Measurements from ENCODE around the gene UBE2G2. TPM values are rescaled to one million over a fixed set of nuclear protein-coding genes. Genes with fewer than 3 reads are reported as not detected.

Gene UBE2G2
- total and polyA plus RNA-seq, 2 of the 4 experiments (the other 2 are of a cell fraction): 65.4 to 91.7 TPM

GRCh38 chr21:44759628-44760285, 41.9 kb downstream of the UBE2G2 start:
- H4K91ac ChIP-seq (ENCODE audit: insufficient read depth, low read depth, low read length): no peak overlapping the region
- H3K4me2 ChIP-seq (ENCODE audit: low read depth, low read length): no peak overlapping the region
- no peaks in the 10 kb centered on the region for H3K36me3 ChIP-seq (ENCODE audit: control insufficient read depth, insufficient read depth, low read length)
- dilution Hi-C loops (cut with HindIII; ENCODE audit: low sequenced_read_pairs, unreplicated experiment): no loop called here
- no peak overlapping the region for H3K56ac ChIP-seq (ENCODE audit: extremely low read depth, insufficient read depth, low read length)
- ATAC-seq (ENCODE audit: low read depth): no peak
- DNase-seq: no peak
- H2BK120ac ChIP-seq (ENCODE audit: low read depth, low read length): no peak overlapping the region
- no peak overlapping the region for H2BK15ac ChIP-seq (ENCODE audit: low read depth, low read length)
- H2AK9ac ChIP-seq (replicated peaks; ENCODE audit: low read depth, low read length, poor library complexity): no peak overlapping the region
- WGBS, 2 experiments (ENCODE audit: extremely low coverage in 2 of 2, insufficient read length in 1 of 2): 86% methylated on average over 11 of the region's 22 CpGs; no CpG with 5 or more reads in 1 of the 2 experiments
- in situ Hi-C loops (cut with MboI; ENCODE audit: low sequenced_read_pairs): no loop called here
- ChIA-PET POLR2A (ENCODE audit: unreplicated experiment) (no interaction called here), CTCF (interaction anchor here (0.7 kb wide), 1 partner anchor 118 kb away, joined by 3 read pairs; no protein-coding TSS in a partner anchor)
- no TSS peak for BruUV-seq (replicated peaks)
- H3K14ac ChIP-seq (replicated peaks; ENCODE audit: low read depth, low read length): no peak overlapping the region
- H3K4me3 ChIP-seq (ENCODE audit: insufficient read depth, low read depth, low read length): no peak overlapping the region
- peaks cover 3% of the 10 kb centered on the region; the same call in 1 of the 2 replicates for H3K27me3 ChIP-seq (ENCODE audit: control insufficient read depth, insufficient read depth, low read length)
- H3K23ac ChIP-seq (ENCODE audit: low read depth, low read length): no peak overlapping the region
- no peak overlapping the region for H4K8ac ChIP-seq (ENCODE audit: low read depth in 2 of 2, low read length in 2 of 2)
- H2BK5ac ChIP-seq (ENCODE audit: low read depth, low read length, poor library complexity, severe bottlenecking): no peak overlapping the region
- no peaks in the 10 kb centered on the region for H3K9me1 ChIP-seq (ENCODE audit: insufficient read depth, low read length)
- no peak overlapping the region for H3K9ac ChIP-seq (ENCODE audit: low read depth, low read length)
- H4K5ac ChIP-seq (ENCODE audit: low read depth, low read length): no peak overlapping the region
- H2BK20ac ChIP-seq (ENCODE audit: low read depth, low read length): no peak overlapping the region
- TF ChIP-seq RCOR1 (IDR thresholded peaks at IDR 0.05; ENCODE audit: insufficient replicate concordance, low read length) (no peak), MAZ (IDR thresholded peaks at IDR 0.05; ENCODE audit: borderline replicate concordance, low read depth, low read length) (no peak), NFE2L2 (IDR thresholded peaks at IDR 0.05; ENCODE audit: low read depth, low read length) (no peak), RAD21 (IDR thresholded peaks at IDR 0.05; ENCODE audit: low read length) (no peak), FOS (IDR thresholded peaks at IDR 0.05; ENCODE audit: low read depth, low read length) (no peak), POLR2A (IDR thresholded peaks at IDR 0.05; ENCODE audit: low read depth, low read length) (no peak), BHLHE40 (IDR thresholded peaks at IDR 0.05; ENCODE audit: low read depth, low read length) (no peak), CEBPB (IDR thresholded peaks at IDR 0.05; ENCODE audit: low read depth, low read length) (no peak), SMC3 (IDR thresholded peaks at IDR 0.05; ENCODE audit: low read depth, low read length) (no peak), CHD1 (IDR thresholded peaks at IDR 0.05; ENCODE audit: low read depth, low read length) (no peak), MXI1 (IDR thresholded peaks at IDR 0.05; ENCODE audit: borderline replicate concordance, low read depth, low read length) (no peak), ELK1 (IDR thresholded peaks at IDR 0.05; ENCODE audit: borderline replicate concordance, low read depth, low read length) (no peak), RFX5 (IDR thresholded peaks at IDR 0.05; ENCODE audit: low read depth, low read length) (no peak), MAFK (IDR thresholded peaks at IDR 0.05; ENCODE audit: low read depth, low read length) (no peak)
- TF ChIP-seq, protein P1, sequence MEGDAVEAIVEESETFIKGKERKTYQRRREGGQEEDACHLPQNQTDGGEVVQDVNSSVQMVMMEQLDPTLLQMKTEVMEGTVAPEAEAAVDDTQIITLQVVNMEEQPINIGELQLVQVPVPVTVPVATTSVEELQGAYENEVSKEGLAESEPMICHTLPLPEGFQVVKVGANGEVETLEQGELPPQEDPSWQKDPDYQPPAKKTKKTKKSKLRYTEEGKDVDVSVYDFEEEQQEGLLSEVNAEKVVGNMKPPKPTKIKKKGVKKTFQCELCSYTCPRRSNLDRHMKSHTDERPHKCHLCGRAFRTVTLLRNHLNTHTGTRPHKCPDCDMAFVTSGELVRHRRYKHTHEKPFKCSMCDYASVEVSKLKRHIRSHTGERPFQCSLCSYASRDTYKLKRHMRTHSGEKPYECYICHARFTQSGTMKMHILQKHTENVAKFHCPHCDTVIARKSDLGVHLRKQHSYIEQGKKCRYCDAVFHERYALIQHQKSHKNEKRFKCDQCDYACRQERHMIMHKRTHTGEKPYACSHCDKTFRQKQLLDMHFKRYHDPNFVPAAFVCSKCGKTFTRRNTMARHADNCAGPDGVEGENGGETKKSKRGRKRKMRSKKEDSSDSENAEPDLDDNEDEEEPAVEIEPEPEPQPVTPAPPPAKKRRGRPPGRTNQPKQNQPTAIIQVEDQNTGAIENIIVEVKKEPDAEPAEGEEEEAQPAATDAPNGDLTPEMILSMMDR (conservative IDR thresholded peaks at IDR 0.05; ENCODE audit: low read depth, low read length): no peak
- H4K20me1 ChIP-seq (ENCODE audit: insufficient read depth, low read length): no peaks in the 10 kb centered on the region; the same call in none of the 2 replicates
- no peaks in the 10 kb centered on the region for H3K4me1 ChIP-seq (ENCODE audit: control insufficient read depth, insufficient read depth, low read length)
- H3K9me3 ChIP-seq (ENCODE audit: control insufficient read depth, insufficient read depth, low read length): 0 out of 2 replicates have a peak, but pooled peaks cover under 1% of the 10 kb centered on the region
- H3K18ac ChIP-seq (ENCODE audit: low read depth, low read length): no peak overlapping the region
- no peak overlapping the region for H2AFZ ChIP-seq (replicated peaks; ENCODE audit: low read length, poor library complexity)
- intact Hi-C loops (cut with micrococcal nuclease): no loop called here
- no peak overlapping the region for H3K4ac ChIP-seq (ENCODE audit: low read depth, low read length)
- no peak overlapping the region for H3K27ac ChIP-seq (ENCODE audit: insufficient read depth, low read length)
- no peak overlapping the region for H2AK5ac ChIP-seq (ENCODE audit: low read depth, low read length)
- H3K79me1 ChIP-seq (ENCODE audit: low read depth in 1 of 2, low read length in 2 of 2): no peaks in the 10 kb centered on the region
